NB4 (cell line): ENCODE results near the gene WDR76.

Experiments used
- MYC ChIP-seq: IDR thresholded peaks from 2 replicates; pipeline ENCODE4 v1.6.1; 2011; ENCODE audit warnings: low read depth, low read length
- POLR2A ChIP-seq: IDR thresholded peaks from 2 replicates; pipeline ENCODE4 v1.6.1; 2011; ENCODE audit warnings: mild to moderate bottlenecking; ENCODE audit not compliant: insufficient read length; ENCODE audit errors: extremely low read depth
- TF ChIP-seq, protein P1 (sequence below): IDR thresholded peaks from one replicate; pipeline ENCODE4 v1.5.1; 2012; ENCODE audit warnings: low read depth, low read length
- TF ChIP-seq, protein P2 (sequence below): IDR thresholded peaks from 2 replicates; pipeline ENCODE4 v1.6.1; 2011; ENCODE audit warnings: low read depth, low read length

DNA sequence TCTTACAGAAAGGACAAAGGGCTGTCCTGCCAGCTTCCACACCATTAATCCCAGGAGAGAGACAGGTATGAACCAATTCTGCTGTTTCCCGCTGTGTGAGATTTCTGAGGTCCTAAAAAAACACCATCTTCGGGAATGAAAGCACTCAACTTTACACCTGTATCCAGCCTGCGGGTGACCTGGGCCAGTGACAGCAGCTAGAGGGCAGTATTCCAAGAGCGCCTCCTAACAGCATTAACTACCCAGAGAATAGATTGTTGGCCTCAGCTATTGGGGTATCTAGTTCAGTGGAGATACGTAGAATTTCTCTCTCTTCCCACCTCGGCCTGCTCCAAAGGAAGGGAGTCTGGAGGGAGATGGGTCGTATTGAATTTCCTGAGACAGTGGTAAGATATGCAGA lies 55.1 kb downstream of the WDR76 start:
- TF ChIP-seq POLR2A (no peak), MYC (no peak)
- TF ChIP-seq, protein P1, sequence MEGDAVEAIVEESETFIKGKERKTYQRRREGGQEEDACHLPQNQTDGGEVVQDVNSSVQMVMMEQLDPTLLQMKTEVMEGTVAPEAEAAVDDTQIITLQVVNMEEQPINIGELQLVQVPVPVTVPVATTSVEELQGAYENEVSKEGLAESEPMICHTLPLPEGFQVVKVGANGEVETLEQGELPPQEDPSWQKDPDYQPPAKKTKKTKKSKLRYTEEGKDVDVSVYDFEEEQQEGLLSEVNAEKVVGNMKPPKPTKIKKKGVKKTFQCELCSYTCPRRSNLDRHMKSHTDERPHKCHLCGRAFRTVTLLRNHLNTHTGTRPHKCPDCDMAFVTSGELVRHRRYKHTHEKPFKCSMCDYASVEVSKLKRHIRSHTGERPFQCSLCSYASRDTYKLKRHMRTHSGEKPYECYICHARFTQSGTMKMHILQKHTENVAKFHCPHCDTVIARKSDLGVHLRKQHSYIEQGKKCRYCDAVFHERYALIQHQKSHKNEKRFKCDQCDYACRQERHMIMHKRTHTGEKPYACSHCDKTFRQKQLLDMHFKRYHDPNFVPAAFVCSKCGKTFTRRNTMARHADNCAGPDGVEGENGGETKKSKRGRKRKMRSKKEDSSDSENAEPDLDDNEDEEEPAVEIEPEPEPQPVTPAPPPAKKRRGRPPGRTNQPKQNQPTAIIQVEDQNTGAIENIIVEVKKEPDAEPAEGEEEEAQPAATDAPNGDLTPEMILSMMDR = peak; percentile 49
- TF ChIP-seq, protein P2, sequence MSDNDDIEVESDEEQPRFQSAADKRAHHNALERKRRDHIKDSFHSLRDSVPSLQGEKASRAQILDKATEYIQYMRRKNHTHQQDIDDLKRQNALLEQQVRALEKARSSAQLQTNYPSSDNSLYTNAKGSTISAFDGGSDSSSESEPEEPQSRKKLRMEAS = no peak
